ENCODE results near the gene POPDC3. TPM values are rescaled to one million over a fixed set of nuclear protein-coding genes. Genes with fewer than 3 reads are reported as not detected.

The POPDC3 gene
- total RNA-seq, 1 donor from 2014 or later = 9.1 TPM

GRCh38 chr6:105200133-105200730, 20.4 kb upstream of the POPDC3 start:
- no peaks in the 10 kb centered on the region for H3K9me3 ChIP-seq (ENCODE audit: insufficient read depth, low read depth, low read length)
- FAIRE-seq (peak; percentile 67), DNase-seq (ENCODE audit: low read depth) (no peak)
- H3K79me2 ChIP-seq (ENCODE audit: insufficient read depth, low read length) = no peaks in the 10 kb centered on the region
- H4K20me1 ChIP-seq (ENCODE audit: insufficient read depth, low read length) = no peaks in the 10 kb centered on the region
- no peak overlapping the region for H2AFZ ChIP-seq (ENCODE audit: low read depth, low read length)
- Mint-ChIP-seq H3K4me3 (ENCODE audit: unreplicated experiment) (no peak overlapping the region), H3K27ac (ENCODE audit: unreplicated experiment) (no peak overlapping the region), H3K9me3 (ENCODE audit: unreplicated experiment) (peaks cover 3% of the 10 kb centered on the region), H3K4me1 (ENCODE audit: low read depth, unreplicated experiment) (peaks cover 10% of the 10 kb centered on the region), H3K36me3 (ENCODE audit: low read depth, unreplicated experiment) (no peaks in the 10 kb centered on the region), H3K27me3 (ENCODE audit: low read depth, unreplicated experiment) (no peaks in the 10 kb centered on the region)
- H3K27ac ChIP-seq (ENCODE audit: low read depth, low read length) = no peak overlapping the region
- H3K36me3 ChIP-seq (ENCODE audit: insufficient read depth, low read length) = no peaks in the 10 kb centered on the region
- TF ChIP-seq EZH2 (IDR thresholded peaks at IDR 0.05; ENCODE audit: insufficient read depth, low read length) = no peak
- no peak for TF ChIP-seq CTCF (IDR thresholded peaks at IDR 0.05; ENCODE audit: insufficient read depth, low read depth, low read length)
- H3K27me3 ChIP-seq (ENCODE audit: insufficient read depth, low read length) = no peaks in the 10 kb centered on the region
- H3K4me3 ChIP-seq (ENCODE audit: insufficient read depth, low read depth, low read length) = no peak overlapping the region
- H3K4me2 ChIP-seq (ENCODE audit: low read length) = no peak overlapping the region
- no peaks in the 10 kb centered on the region for H3K4me1 ChIP-seq (ENCODE audit: insufficient read depth, low read length)
- H3K9ac ChIP-seq (ENCODE audit: low read length) = no peak overlapping the region

GRCh38 chr6:105199711-105200110, 19.9 kb upstream of the POPDC3 start:
- H2AFZ ChIP-seq (ENCODE audit: low read depth, low read length) = no peak overlapping the region
- no peaks in the 10 kb centered on the region for H3K4me1 ChIP-seq (ENCODE audit: insufficient read depth, low read length)
- H3K36me3 ChIP-seq (ENCODE audit: insufficient read depth, low read length) = no peaks in the 10 kb centered on the region
- H3K27ac Mint-ChIP-seq (ENCODE audit: unreplicated experiment) = no peak overlapping the region
- DNase-seq (ENCODE audit: low read depth) (no peak), FAIRE-seq (no peak)
- no peaks in the 10 kb centered on the region for H3K9me3 ChIP-seq (ENCODE audit: insufficient read depth, low read depth, low read length)
- TF ChIP-seq CTCF (IDR thresholded peaks at IDR 0.05; ENCODE audit: insufficient read depth, low read depth, low read length) (no peak), EZH2 (IDR thresholded peaks at IDR 0.05; ENCODE audit: insufficient read depth, low read length) (no peak)
- H3K9ac ChIP-seq (ENCODE audit: low read length) = no peak overlapping the region
- peaks cover 3% of the 10 kb centered on the region for H3K9me3 Mint-ChIP-seq (ENCODE audit: unreplicated experiment)
- H3K4me2 ChIP-seq (ENCODE audit: low read length) = no peak overlapping the region
- H3K27me3 ChIP-seq (ENCODE audit: insufficient read depth, low read length) = no peaks in the 10 kb centered on the region
- H3K36me3 Mint-ChIP-seq (ENCODE audit: low read depth, unreplicated experiment) = no peaks in the 10 kb centered on the region
- H3K4me3 Mint-ChIP-seq (ENCODE audit: unreplicated experiment) = no peak overlapping the region
- no peak overlapping the region for H3K27ac ChIP-seq (ENCODE audit: low read depth, low read length)
- no peak overlapping the region for H3K4me3 ChIP-seq (ENCODE audit: insufficient read depth, low read depth, low read length)
- no peaks in the 10 kb centered on the region for H3K79me2 ChIP-seq (ENCODE audit: insufficient read depth, low read length)
- H4K20me1 ChIP-seq (ENCODE audit: insufficient read depth, low read length) = no peaks in the 10 kb centered on the region
- peaks cover 8% of the 10 kb centered on the region for H3K4me1 Mint-ChIP-seq (ENCODE audit: low read depth, unreplicated experiment)
- H3K27me3 Mint-ChIP-seq (ENCODE audit: low read depth, unreplicated experiment) = no peaks in the 10 kb centered on the region

- H3K9me3 ChIP-seq (ENCODE audit: insufficient read depth, low read depth, low read length) = no peaks in the 10 kb centered on the region
- TF ChIP-seq CTCF (IDR thresholded peaks at IDR 0.05; ENCODE audit: insufficient read depth, low read depth, low read length) = no peak
- H3K4me1 ChIP-seq (ENCODE audit: insufficient read depth, low read length) = peaks cover 9% of the 10 kb centered on the region
- no peaks in the 10 kb centered on the region for H4K20me1 ChIP-seq (ENCODE audit: insufficient read depth, low read length)
- H3K4me1 Mint-ChIP-seq (ENCODE audit: low read depth, unreplicated experiment) = peaks cover 9% of the 10 kb centered on the region
- H3K36me3 Mint-ChIP-seq (ENCODE audit: low read depth, unreplicated experiment) = no peaks in the 10 kb centered on the region
- no peak for FAIRE-seq
- H3K4me3 ChIP-seq (ENCODE audit: insufficient read depth, low read depth, low read length) = no peak overlapping the region
- H3K27me3 ChIP-seq (ENCODE audit: insufficient read depth, low read length) = no peaks in the 10 kb centered on the region
- H3K27ac Mint-ChIP-seq (ENCODE audit: unreplicated experiment) = no peak overlapping the region
- no peak overlapping the region for H3K4me3 Mint-ChIP-seq (ENCODE audit: unreplicated experiment)
- H3K9me3 Mint-ChIP-seq (ENCODE audit: unreplicated experiment) = peaks cover 3% of the 10 kb centered on the region
- no peaks in the 10 kb centered on the region for H3K79me2 ChIP-seq (ENCODE audit: insufficient read depth, low read length)
- H3K36me3 ChIP-seq (ENCODE audit: insufficient read depth, low read length) = no peaks in the 10 kb centered on the region
- no peak overlapping the region for H2AFZ ChIP-seq (ENCODE audit: low read depth, low read length)
- no peak overlapping the region for H3K4me2 ChIP-seq (ENCODE audit: low read length)
- H3K27me3 Mint-ChIP-seq (ENCODE audit: low read depth, unreplicated experiment) = no peaks in the 10 kb centered on the region
- H3K27ac ChIP-seq (ENCODE audit: low read depth, low read length) = no peak overlapping the region
- no peak for DNase-seq (ENCODE audit: low read depth)
- H3K9ac ChIP-seq (ENCODE audit: low read length) = no peak overlapping the region
These were observed 16.3 kb upstream of the POPDC3 start for GRCh38 chr6:105196076-105196475.
